ENCODE results near the gene EGFL6.

DNA sequence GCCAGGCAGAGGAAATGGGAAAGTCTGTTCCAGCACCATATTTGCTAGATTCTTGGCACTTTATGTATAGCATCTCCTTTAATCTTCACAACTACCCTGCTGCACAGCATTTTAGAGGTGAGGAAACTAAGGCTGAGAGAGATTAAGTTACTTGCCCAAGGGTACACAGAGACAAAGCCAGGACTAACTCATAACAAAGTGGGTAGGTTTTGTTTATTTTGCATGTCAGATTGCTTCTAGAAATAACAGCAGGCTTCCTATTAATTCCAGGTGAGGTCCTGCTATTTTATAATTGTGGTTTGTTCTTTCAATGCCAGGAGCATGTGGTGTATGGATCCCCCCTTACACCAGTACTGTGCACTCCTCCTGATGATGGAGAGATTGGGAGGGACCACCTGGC, 98.5 kb downstream of the EGFL6 start:
- TF ChIP-seq POLR2A (IDR thresholded peaks at IDR 0.05; ENCODE audit: low read depth, low read length) (no peak), SPI1 (IDR thresholded peaks at IDR 0.05; ENCODE audit: low read depth, low read length) (no peak), POLR2AphosphoS5 (IDR thresholded peaks at IDR 0.05; ENCODE audit: low read depth, low read length) (no peak), TAF1 (IDR thresholded peaks at IDR 0.05; ENCODE audit: low read depth, low read length) (no peak), POU2F2 (IDR thresholded peaks at IDR 0.05; ENCODE audit: low read depth, low read length) (no peak), PAX5 (IDR thresholded peaks at IDR 0.05; ENCODE audit: insufficient read depth, low read length, severe bottlenecking) (no peak)

Data from GM12891 (cell line).